HL-60/S4 treated with phorbol 12-myristate 13-acetate at 8.2 ng/mL for 4 days and 3 days (cell line): ENCODE measurements around the gene CTAG1A.
"Not testable (repeated sequence)": the region's sequence is repeated elsewhere in the genome, so short reads cannot be mapped to it uniquely, and the experiment has no call there.

Experiments used
- in situ Hi-C: fragments of 300-500 bp; cut with MboI; formaldehyde crosslinking; loops from 2 replicates; pipeline ENCODE4 v1.15.0; 2022; ENCODE audit warnings: low sequenced_read_pairs

Gene CTAG1A

GRCh38 chrX:154584585-154585183 lies at the start of gene CTAG1A:
Gene CTAG1A (plus strand): TSS chrX:154585133. CDS start chrX:154585207, 74 bp downstream.
- in situ Hi-C loops = not testable (repeated sequence)

DNA sequence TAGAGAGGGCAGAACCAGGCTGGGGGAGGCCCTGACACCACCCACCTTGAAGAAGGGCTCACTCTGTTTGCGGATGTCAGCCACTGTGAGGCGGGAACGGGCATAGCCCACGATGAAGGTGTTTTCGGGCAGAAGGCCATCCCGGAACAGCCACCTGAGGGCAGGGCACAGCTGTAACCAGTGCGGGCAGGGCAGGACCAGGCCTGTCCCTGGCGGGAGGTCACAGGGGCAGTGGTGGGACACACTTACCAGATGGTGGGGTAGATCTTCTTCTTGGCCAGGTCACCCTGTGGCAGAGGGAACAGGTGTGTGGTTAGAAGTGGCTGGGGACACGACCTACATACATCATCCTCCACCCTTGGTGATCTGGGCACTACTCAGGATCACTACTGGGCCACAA lies 49.0 kb upstream of the CTAG1A start:
- in situ Hi-C loops = no loop called here

GRCh38 chrX:154539077-154539476 lies 45.9 kb upstream of the CTAG1A start:
- in situ Hi-C loops = no loop called here

- in situ Hi-C loops = not testable (repeated sequence)
Observed at GRCh38 chrX:154540365-154540764, 44.6 kb upstream of the CTAG1A start.

- in situ Hi-C loops = no loop called here
Observed at GRCh38 chrX:154540897-154541535, 43.9 kb upstream of the CTAG1A start.

- in situ Hi-C loops = no loop called here
Observed at GRCh38 chrX:154541589-154541895, 43.4 kb upstream of the CTAG1A start.

- in situ Hi-C loops = no loop called here
Observed at GRCh38 chrX:154541896-154542722, 42.8 kb upstream of the CTAG1A start.

- in situ Hi-C loops = no loop called here
Observed at GRCh38 chrX:154542723-154543424, 42.1 kb upstream of the CTAG1A start.

GRCh38 chrX:154545673-154546274 lies 39.2 kb upstream of the CTAG1A start:
- in situ Hi-C loops = no loop called here

DNA sequence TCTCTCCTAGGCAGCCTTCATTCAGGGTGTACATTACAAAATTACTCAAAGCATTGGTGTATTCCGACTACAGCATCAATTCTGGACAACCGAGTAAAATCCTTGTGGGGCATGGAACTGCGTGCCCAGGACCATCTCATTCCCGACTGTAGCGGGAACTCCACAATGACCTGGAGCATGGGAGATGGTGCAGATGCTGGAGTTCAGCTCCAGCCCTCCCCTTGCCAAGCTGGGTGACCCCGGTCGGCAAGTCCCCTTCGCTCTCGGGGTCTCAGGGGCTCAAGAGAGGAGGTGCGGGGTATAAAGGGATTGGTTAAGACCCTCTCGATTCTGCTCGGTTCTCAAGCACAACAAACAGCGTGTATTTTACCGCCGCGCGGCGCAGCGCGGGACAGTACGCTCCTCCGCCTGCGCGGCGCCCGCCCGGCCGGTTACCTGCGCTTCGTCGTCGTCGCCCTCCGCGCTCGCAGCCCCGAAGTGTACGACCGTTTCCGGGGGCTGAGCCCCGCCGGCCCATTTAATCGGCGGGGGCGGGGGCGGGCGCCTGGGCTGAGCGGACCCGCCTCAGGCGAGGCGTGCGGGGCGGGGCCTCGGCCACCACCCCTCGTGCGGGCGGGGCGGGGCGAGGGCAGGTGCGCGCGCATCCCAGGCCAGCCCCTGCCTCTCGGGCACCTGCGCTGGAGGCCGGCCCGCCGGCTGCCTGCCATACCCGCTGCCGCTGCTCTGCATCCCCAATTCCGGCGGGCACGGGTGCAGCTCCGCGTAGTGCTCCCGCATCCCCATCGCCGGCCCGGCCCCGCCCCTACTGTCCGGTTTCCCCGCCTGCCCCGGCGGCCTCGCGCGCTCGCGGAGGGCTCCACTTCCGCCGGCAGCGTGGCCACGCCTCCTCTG lies 38.3 kb upstream of the CTAG1A start, which contains the start of gene G6PD:
TSS of gene G6PD (minus strand) at position 493 of the 891 bp plus-strand sequence. CDS start 691 bp downstream, outside the sequence.
- in situ Hi-C loops = no loop called here

- in situ Hi-C loops = no loop called here
Observed at GRCh38 chrX:154547245-154548027, 37.5 kb upstream of the CTAG1A start, which contains the start of gene IKBKG. Gene IKBKG (plus strand): TSS chrX:154547620. CDS start chrX:154552003, 4,383 bp downstream.

DNA sequence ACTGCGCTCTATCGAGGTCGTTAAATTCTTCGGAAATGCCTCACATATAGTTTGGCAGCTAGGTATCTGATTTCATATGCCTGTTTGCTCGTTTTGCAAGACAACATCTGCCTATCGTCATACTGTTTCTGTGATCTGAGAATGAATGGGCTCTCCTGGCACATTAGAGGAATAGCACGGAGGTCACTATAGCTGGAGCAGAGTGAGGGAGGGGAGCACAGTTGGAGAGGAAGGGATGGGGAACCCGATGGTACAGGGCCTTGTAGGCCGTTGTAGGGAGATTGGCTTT lies 37.0 kb upstream of the CTAG1A start:
- in situ Hi-C loops = no loop called here

GRCh38 chrX:154549766-154550165 lies 35.2 kb upstream of the CTAG1A start:
- in situ Hi-C loops = no loop called here

- in situ Hi-C loops = not testable (repeated sequence)
Observed at GRCh38 chrX:154552112-154552806, 32.7 kb upstream of the CTAG1A start.

GRCh38 chrX:154558060-154558690 lies 26.8 kb upstream of the CTAG1A start:
- in situ Hi-C loops = not testable (repeated sequence)

DNA sequence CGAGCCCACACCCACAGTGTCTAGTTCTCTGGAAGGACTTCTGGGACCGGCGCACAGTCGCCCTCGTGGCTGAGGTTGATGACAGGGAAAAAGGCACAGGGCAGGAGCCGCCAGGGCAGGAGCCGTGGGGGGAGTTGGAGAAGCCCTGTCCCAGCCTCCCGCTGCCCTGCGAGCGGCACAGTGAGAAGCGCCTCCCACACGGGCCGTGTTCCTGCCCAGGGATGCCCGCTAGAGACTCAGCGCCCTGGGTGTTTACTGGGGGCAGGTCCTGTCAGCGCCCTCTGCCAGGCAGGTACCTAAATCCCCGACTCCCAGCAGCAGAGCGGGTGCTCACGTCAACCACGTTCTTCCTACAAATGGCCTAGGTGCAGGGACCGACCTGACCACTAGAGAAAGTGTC lies 26.0 kb upstream of the CTAG1A start:
- in situ Hi-C loops = not testable (repeated sequence)

- in situ Hi-C loops = not testable (repeated sequence)
Observed at GRCh38 chrX:154560326-154560725, 24.6 kb upstream of the CTAG1A start.

DNA sequence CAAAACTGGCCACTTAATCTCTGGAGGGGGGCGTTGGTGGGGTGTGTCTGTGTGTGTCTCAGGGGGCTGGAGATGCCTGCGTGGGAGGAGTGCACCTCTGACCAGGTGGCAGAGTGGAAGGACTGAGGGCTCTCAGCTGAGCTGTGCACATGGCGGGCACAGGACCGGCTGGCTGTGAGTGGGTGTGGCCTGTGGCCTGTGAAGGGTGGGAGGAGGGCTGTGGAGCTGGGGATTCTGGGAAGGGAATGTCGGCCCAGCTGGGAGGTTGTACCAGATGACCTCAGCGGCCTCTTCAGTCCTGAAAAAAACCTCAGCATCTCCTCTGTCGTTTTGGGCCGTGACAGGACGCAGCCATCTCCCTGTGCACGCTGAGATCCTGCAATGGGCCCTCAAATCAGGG lies 22.6 kb upstream of the CTAG1A start:
- in situ Hi-C loops = not testable (repeated sequence)
